Fibroblast of skin of right quadriceps (primary cell): ENCODE measurements around the gene GIPC2.
"Not testable (repeated sequence)": the region's sequence is repeated elsewhere in the genome, so short reads cannot be mapped to it uniquely, and the experiment has no call there.

Source experiments
- DNase-seq: peaks from one replicate; pipeline ENCODE4 v3.0.0-alpha.2; 2013

GIPC2 gene

GRCh38 chr1:78101051-78101450 is 55.3 kb downstream of the GIPC2 start:
- DNase-seq: no peak

DNA sequence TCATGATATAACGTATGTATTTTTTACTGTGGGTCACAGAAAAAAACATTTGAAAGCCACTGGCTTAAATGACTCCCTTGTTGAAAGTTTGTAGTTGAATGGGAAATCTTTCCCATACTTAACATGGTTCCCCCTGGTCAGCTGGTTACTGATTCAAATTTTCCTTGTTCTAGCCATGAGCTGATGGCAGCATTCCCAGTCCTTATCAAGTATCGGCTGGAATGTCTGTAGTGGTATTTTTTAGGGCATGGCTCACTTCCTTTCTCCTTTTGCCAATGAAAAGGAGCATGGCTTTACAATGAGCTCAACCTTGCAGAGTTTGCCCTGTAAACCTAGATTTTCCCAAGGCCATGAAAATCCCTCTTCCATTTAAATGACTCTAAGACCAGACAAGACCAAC is 55.7 kb downstream of the GIPC2 start:
- peak; percentile 93 for DNase-seq

GRCh38 chr1:78102082-78102481 is 56.3 kb downstream of the GIPC2 start:
- DNase-seq: peak; percentile 87

GRCh38 chr1:78102916-78103315 is 57.1 kb downstream of the GIPC2 start:
- no peak for DNase-seq

- DNase-seq: peak; percentile 91
Observed at GRCh38 chr1:78104322-78104721, 58.6 kb downstream of the GIPC2 start.

DNA sequence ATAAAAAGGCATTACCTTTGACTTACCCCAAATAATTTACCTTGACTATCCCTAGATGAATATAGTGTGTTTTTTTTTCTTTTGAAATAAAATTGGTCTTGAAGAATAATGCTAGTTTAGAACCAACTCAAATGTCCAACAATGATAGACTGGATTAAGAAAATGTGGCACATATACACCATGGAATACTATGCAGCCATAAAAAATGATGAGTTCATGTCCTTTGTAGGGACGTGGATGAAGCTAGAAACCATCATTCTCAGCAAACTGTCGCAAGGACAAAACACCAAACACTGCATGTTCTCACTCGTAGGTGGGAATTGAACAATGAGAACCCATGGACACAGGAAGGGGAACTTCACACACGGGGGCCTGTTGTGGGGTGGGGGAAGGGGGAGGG is 63.9 kb downstream of the GIPC2 start:
- DNase-seq: not testable (repeated sequence)

- no peak for DNase-seq
Observed at GRCh38 chr1:78113156-78113916, 67.6 kb downstream of the GIPC2 start.

GRCh38 chr1:78114034-78114956 is 68.5 kb downstream of the GIPC2 start:
- peak; percentile 81 for DNase-seq

- DNase-seq: not testable (repeated sequence)
Observed at GRCh38 chr1:78120485-78120884, 74.7 kb downstream of the GIPC2 start.

DNA sequence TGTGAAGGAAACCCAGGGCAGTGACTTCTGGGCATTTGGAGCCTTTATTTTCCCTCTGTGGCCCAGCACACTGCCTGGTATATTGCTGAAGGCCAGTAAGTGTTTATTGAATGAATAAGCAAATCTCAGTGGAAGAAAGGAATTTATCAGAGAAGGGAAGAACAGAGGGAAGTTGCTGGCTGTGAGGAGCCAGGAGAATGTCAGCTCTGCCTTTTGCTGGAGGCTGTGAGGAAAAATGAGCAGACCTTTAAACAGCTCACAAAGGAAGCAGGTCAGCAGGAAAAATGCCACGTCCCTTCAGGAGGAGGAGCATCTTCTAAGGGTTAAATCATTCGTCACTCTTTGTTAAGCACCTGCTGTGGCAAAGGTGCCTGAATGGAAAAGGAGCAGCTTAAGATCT is 75.9 kb downstream of the GIPC2 start:
- DNase-seq: no peak

GRCh38 chr1:78122389-78122788 is 76.6 kb downstream of the GIPC2 start:
- DNase-seq: no peak

GRCh38 chr1:78126506-78126905 is 80.7 kb downstream of the GIPC2 start:
- peak; percentile 46 for DNase-seq

GRCh38 chr1:78132174-78132947 is 86.6 kb downstream of the GIPC2 start:
- no peak for DNase-seq

DNA sequence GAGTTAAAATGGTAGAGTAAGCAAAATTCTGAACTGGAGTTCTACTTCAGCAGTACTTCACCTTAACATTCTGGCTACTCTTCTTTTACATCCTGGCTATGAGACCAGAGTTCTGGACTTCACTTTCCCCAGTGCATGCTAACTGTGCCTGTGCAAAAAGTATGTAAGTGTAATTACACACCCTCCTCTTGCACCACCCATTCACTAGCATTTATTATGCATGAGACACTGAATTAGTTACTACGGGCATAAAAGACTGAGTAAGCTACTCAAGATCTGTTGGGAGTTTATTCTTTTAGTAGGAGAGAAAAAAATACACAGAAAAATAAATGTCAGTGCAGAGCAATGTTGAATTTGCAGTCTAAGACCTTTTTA is 87.2 kb downstream of the GIPC2 start:
- DNase-seq: no peak

GRCh38 chr1:78136680-78137079 is 90.9 kb downstream of the GIPC2 start:
- DNase-seq: no peak

GRCh38 chr1:78141531-78142231 is 95.9 kb downstream of the GIPC2 start:
- no peak for DNase-seq

- no peak for DNase-seq
Observed at GRCh38 chr1:78142736-78143135, 97.0 kb downstream of the GIPC2 start.

DNA sequence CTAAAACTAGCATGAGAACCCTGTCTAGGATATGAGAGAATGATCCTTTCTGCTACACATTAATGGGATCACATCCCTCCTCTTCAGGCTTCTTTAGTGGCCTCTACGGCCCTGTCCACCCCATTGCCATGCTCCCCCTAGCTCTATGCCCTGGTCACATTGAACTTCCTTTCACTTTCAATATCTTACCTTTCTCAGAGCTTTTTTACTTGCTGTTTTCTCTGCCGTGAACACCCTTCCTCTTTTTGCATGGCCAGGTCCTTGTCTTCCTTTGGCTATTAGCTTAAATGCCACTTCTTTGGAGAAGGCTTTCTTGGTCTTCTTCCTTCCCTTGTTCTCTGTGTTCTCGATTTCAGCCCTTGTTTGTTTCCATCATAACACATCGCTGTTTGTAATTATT is 97.4 kb downstream of the GIPC2 start:
- DNase-seq: no peak

DNA sequence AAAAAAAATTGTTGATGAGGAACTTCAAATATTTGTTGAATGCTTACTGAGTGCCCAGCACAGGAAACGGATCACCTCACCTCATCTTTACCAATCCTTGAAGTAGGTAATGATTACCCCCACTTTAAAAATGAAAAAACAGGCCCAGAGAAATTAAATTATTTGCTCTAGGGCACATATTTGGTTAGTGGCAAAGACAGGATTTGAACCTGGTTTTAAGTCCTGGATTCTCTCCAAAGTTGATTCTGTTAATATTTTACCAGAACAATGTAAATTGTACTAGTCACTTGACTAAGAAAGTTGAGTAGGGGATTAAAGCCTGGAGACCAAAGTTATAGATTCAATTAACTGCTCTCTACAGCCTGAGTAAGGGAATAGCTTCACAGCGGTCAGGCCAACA is 97.9 kb downstream of the GIPC2 start:
- no peak for DNase-seq

DNA sequence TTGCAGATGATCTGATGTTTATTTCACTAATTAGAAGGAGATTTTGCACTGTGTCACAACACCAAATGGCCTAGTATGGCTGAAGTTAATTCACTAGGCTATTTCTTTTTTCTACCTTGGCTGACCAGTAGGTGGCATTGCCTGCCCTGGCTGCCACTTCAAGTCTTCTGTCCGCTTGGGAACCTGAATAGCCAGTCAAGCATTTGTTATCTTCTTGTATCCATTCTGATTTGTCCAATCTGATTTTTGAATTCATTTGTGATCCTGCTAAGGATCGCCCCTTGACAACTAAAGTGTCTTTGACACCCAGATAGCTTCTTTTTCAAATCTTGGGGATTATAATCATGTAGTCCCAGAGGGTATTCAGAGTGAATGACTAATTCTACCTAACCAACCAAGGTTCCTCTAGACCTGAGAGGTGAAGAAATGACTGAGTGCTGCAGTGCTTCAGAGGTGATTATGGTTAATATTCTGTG is 99.4 kb downstream of the GIPC2 start:
- peak; percentile 80 for DNase-seq

- peak; percentile 87 for DNase-seq
Observed at GRCh38 chr1:78146205-78146771, 100.5 kb downstream of the GIPC2 start.

GRCh38 chr1:78147031-78147430 is 101.3 kb downstream of the GIPC2 start:
- no peak for DNase-seq
